Vagina (tissue), 2 donors: ENCODE measurements around the gene RIN2. TPM values are rescaled to one million over a fixed set of nuclear protein-coding genes. Genes with fewer than 3 reads are reported as not detected.

ENCODE experiments used
- DNase-seq, 2 donors: peaks; one replicate each; pipeline ENCODE4 v3.0.0-alpha.2; 2017; ENCODE audit errors: extremely low spot score in 2 of 2
- H3K27ac ChIP-seq: fragments of 200-600 bp; sonication (generic); one replicate; pipeline ENCODE4 v1.5.1; 2019
- H3K27me3 ChIP-seq: fragments of 200-600 bp; sonication (generic); one replicate; pipeline ENCODE4 v1.5.1; 2019
- H3K36me3 ChIP-seq, 2 donors: fragments of 200-600 bp; sonication (generic); one replicate each; pipeline ENCODE4 v1.5.1; 2017 to 2019
- H3K4me1 ChIP-seq: fragments of 200-600 bp; sonication (generic); one replicate; pipeline ENCODE4 v1.5.1; 2019
- H3K4me3 ChIP-seq, 2 donors: fragments of 200-600 bp; sonication (generic); 1 replicate in 1 of 2; 2 replicates in 1 of 2; pipeline ENCODE4 v1.5.1; 2016 to 2019
- H3K9me3 ChIP-seq: fragments of 200-600 bp; sonication (generic); one replicate; pipeline ENCODE4 v1.5.1; 2019
- CTCF ChIP-seq, 3 experiments: fragments of 450-650 bp in 2 of 3; fragments of 200-600 bp in 1 of 3; sonication (generic) in 1 of 3; IDR thresholded peaks; one replicate each; pipeline ENCODE4 v1.5.1; 2017 to 2019; ENCODE audit warnings: antibody characterized with exemption in 3 of 3, mild to moderate bottlenecking in 2 of 3, moderate library complexity in 2 of 3
- POLR2A ChIP-seq, 2 donors: fragments of 450-650 bp; IDR thresholded peaks; one replicate each; pipeline ENCODE4 v1.6.1; 2017; ENCODE audit warnings: antibody characterized with exemption in 2 of 2, mild to moderate bottlenecking in 2 of 2, moderate library complexity in 2 of 2
- POLR2AphosphoS5 ChIP-seq, 2 donors: sonication (generic); formaldehyde crosslinking; IDR thresholded peaks; one replicate each; pipeline ENCODE4 v1.9.0; 2017; ENCODE audit warnings: antibody characterized with exemption in 2 of 2, mild to moderate bottlenecking in 2 of 2, low read depth in 1 of 2; ENCODE audit not compliant: insufficient read depth in 1 of 2
- intact Hi-C: fragments of 100-400 bp; cut with DNase I; formaldehyde crosslinking; loops from one replicate; pipeline ENCODE4 v1.15.1; 2023
- total RNA-seq: library from RNA; depleted of rRNA; stranded (reverse); fragments of >200 nt; gene quantifications from one replicate; pipeline ENCODE4 v1.2.3, GENCODE V29; 2016

The RIN2 gene
- total RNA-seq, 1 donor from 2014 or later, result 86.9 TPM

GRCh38 chr20:19735446-19735845 is 22.6 kb upstream of the RIN2 start:
- H3K4me3 ChIP-seq, result no peak overlapping the region
- no peaks in the 10 kb centered on the region for H3K36me3 ChIP-seq
- peak; percentile 64 to 96 for DNase-seq
- H3K27ac ChIP-seq, result peak overlapping the region; percentile 57
- peaks cover 36% of the 10 kb centered on the region for H3K4me1 ChIP-seq
- TF ChIP-seq POLR2A (IDR thresholded peaks at IDR 0.05) (no peak), POLR2AphosphoS5 (IDR thresholded peaks at IDR 0.05; ENCODE audit: insufficient read depth in 1 of 2, low read depth in 1 of 2) (peak in 1 of 2 donors; percentile 81)
- intact Hi-C loops, result no loop called here
- H3K27me3 ChIP-seq, result no peaks in the 10 kb centered on the region
- H3K9me3 ChIP-seq, result no peaks in the 10 kb centered on the region

GRCh38 chr20:19737025-19737424 is 21.0 kb upstream of the RIN2 start:
- peaks cover 36% of the 10 kb centered on the region for H3K4me1 ChIP-seq

GRCh38 chr20:19738951-19739350 is 19.1 kb upstream of the RIN2 start:
- no peak overlapping the region for H3K27ac ChIP-seq
- no peak for DNase-seq
- no peaks in the 10 kb centered on the region for H3K36me3 ChIP-seq
- peaks cover 36% of the 10 kb centered on the region for H3K4me1 ChIP-seq
- TF ChIP-seq CTCF (IDR thresholded peaks at IDR 0.05), result no peak
- no peak for TF ChIP-seq POLR2A (IDR thresholded peaks at IDR 0.05)
- TF ChIP-seq POLR2AphosphoS5 (IDR thresholded peaks at IDR 0.05; ENCODE audit: insufficient read depth in 1 of 2, low read depth in 1 of 2), result no peak
- H3K9me3 ChIP-seq, result no peaks in the 10 kb centered on the region
- no peak overlapping the region for H3K4me3 ChIP-seq
- H3K27me3 ChIP-seq, result no peaks in the 10 kb centered on the region
- intact Hi-C loops, result no loop called here

More at GRCh38 chr20:19737025-19737424, 21.0 kb upstream of the RIN2 start:
- no peaks in the 10 kb centered on the region for H3K36me3 ChIP-seq
- intact Hi-C loops, result no loop called here
- DNase-seq, result peak in 1 of 2 donors; percentile 16
- H3K27ac ChIP-seq, result peak overlapping the region; percentile 46
- no peaks in the 10 kb centered on the region for H3K27me3 ChIP-seq
- no peaks in the 10 kb centered on the region for H3K9me3 ChIP-seq
- TF ChIP-seq POLR2AphosphoS5 (IDR thresholded peaks at IDR 0.05; ENCODE audit: insufficient read depth in 1 of 2, low read depth in 1 of 2) (peak; percentile 21 to 81), POLR2A (IDR thresholded peaks at IDR 0.05) (no peak), CTCF (IDR thresholded peaks at IDR 0.05) (no peak)
- no peak overlapping the region for H3K4me3 ChIP-seq

GRCh38 chr20:19739351-19739750 is 18.7 kb upstream of the RIN2 start:
- TF ChIP-seq POLR2A (IDR thresholded peaks at IDR 0.05) (no peak), CTCF (IDR thresholded peaks at IDR 0.05) (no peak), POLR2AphosphoS5 (IDR thresholded peaks at IDR 0.05; ENCODE audit: insufficient read depth in 1 of 2, low read depth in 1 of 2) (no peak)

GRCh38 chr20:19740512-19740911 is 17.5 kb upstream of the RIN2 start:
- intact Hi-C loops, result no loop called here
- Histone ChIP-seq H3K36me3 (no peaks in the 10 kb centered on the region), H3K4me1 (peaks cover 25% of the 10 kb centered on the region), H3K27me3 (no peaks in the 10 kb centered on the region), H3K4me3 (no peak overlapping the region), H3K9me3 (no peaks in the 10 kb centered on the region), H3K27ac (no peak overlapping the region)
- peak in 1 of 2 donors; percentile 2 for DNase-seq
- TF ChIP-seq CTCF (IDR thresholded peaks at IDR 0.05), result no peak
- no peak for TF ChIP-seq POLR2A (IDR thresholded peaks at IDR 0.05)
- TF ChIP-seq POLR2AphosphoS5 (IDR thresholded peaks at IDR 0.05; ENCODE audit: insufficient read depth in 1 of 2, low read depth in 1 of 2), result no peak

More at GRCh38 chr20:19739351-19739750, 18.7 kb upstream of the RIN2 start:
- intact Hi-C loops, result no loop called here
- Histone ChIP-seq H3K9me3 (no peaks in the 10 kb centered on the region), H3K36me3 (no peaks in the 10 kb centered on the region), H3K4me1 (peaks cover 36% of the 10 kb centered on the region), H3K4me3 (no peak overlapping the region), H3K27ac (no peak overlapping the region), H3K27me3 (no peaks in the 10 kb centered on the region)
- DNase-seq, result peak in 1 of 2 donors; percentile 70
